GM12892 (cell line): ENCODE measurements around the gene IGLL1.

Experiments used
- POLR2A ChIP-seq: IDR thresholded peaks from 2 replicates; pipeline ENCODE4 v1.6.1; 2011; ENCODE audit warnings: low read depth, low read length, control low read depth
- POLR2AphosphoS5 ChIP-seq: IDR thresholded peaks from 2 replicates; pipeline ENCODE4 v1.6.1; 2011; ENCODE audit warnings: low read depth, low read length, control low read depth
- TAF1 ChIP-seq: IDR thresholded peaks from 2 replicates; pipeline ENCODE4 v1.6.1; 2011; ENCODE audit warnings: low read depth, mild to moderate bottlenecking, control low read depth, low read length, borderline replicate concordance

DNA sequence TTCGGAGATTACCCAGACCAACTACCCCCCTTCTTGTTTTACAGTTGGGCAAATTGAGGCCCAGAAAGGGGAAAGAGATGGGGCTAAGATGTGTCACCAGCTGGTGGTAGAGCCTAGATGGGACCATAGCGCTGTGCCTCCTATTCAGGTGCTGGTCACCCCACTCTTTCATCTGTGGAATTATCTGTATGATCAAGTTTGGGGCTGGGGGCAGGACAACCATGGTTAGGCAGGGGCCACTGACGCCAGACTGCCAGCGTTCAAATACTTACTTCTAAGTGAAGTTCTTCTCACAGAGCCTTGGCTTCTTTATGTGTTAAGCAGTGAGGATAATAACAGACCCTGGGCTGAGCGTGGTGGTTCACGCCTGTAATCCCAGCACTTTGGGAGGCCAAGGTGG is 55.9 kb downstream of the IGLL1 start:
- TF ChIP-seq POLR2A, result no peak
- no peak for TF ChIP-seq POLR2AphosphoS5
- TF ChIP-seq TAF1, result no peak
